ENCODE results near the gene TMEM182. TPM values are rescaled to one million over a fixed set of nuclear protein-coding genes. Genes with fewer than 3 reads are reported as not detected.

Gene TMEM182, protein sequence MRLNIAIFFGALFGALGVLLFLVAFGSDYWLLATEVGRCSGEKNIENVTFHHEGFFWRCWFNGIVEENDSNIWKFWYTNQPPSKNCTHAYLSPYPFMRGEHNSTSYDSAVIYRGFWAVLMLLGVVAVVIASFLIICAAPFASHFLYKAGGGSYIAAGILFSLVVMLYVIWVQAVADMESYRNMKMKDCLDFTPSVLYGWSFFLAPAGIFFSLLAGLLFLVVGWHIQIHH
- total RNA-seq: 1 to 10 TPM; 2.5 to 4.1 TPM

DNA sequence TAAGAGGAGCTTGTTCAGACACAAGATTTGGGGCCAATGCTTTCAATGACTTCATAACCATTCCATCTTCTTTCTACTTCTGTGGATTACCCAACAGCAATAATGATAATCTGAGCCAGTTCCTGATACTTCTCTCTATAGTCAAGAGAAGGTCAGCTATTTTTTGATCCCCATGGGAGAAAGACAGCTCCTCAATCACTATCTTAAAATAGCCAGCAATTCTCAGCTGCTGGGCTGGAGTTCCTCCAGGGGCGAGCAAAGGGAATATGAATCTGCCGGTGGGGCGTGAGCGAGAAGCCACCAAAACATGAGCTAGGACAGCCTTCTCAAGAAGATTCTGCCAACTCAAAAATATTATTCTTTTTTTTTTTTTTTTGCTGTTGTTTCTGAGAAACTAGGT, at the start of gene TMEM182:
Gene TMEM182, plus strand, starts transcription at position 269 of the 400 bp plus-strand sequence. CDS start 187 bp downstream, outside the sequence.
- no peaks in the 10 kb centered on the region for H3K4me1 Mint-ChIP-seq
- H3K27ac Mint-ChIP-seq: no peak within 1 kb of the TSS
- CTCF ChIA-PET: interaction anchor here (0.7 to 1.3 kb wide), 3 partner anchors 11 to 998 kb away, joined by 3 to 4 read pairs (median 3); no protein-coding TSS in a partner anchor
- H3K27me3 Mint-ChIP-seq: no peaks in the 10 kb centered on the region
- H3K4me3 Mint-ChIP-seq: no peak within 1 kb of the TSS
- H3K36me3 Mint-ChIP-seq (ENCODE audit: low read depth): no peaks in the 10 kb centered on the region
- DNase-seq: no peak
- no peaks in the 10 kb centered on the region for H3K9me3 Mint-ChIP-seq
- POLR2A ChIA-PET: no interaction called here

GRCh38 chr2:102717308-102718018, 44.4 kb upstream of the TMEM182 start:
- CTCF ChIA-PET: interaction anchor here (0.6 kb wide), 2 partner anchors 805 to 1654 kb away, joined by 3 read pairs; no protein-coding TSS in a partner anchor

GRCh38 chr2:102718387-102719316, 43.2 kb upstream of the TMEM182 start:
- ChIA-PET CTCF (interaction anchor here (0.6 kb wide), 1 partner anchor 1655 kb away, joined by 3 read pairs; no protein-coding TSS in a partner anchor), POLR2A (no interaction called here)
- no peak for DNase-seq
- no peaks in the 10 kb centered on the region for H3K27me3 Mint-ChIP-seq
- H3K9me3 Mint-ChIP-seq: no peaks in the 10 kb centered on the region
- no peak overlapping the region for H3K27ac Mint-ChIP-seq
- no peak overlapping the region for H3K4me3 Mint-ChIP-seq
- peaks cover 41% of the 10 kb centered on the region for H3K36me3 Mint-ChIP-seq (ENCODE audit: low read depth)
- no peaks in the 10 kb centered on the region for H3K4me1 Mint-ChIP-seq

More at GRCh38 chr2:102717308-102718018, 44.4 kb upstream of the TMEM182 start:
- H3K9me3 Mint-ChIP-seq: no peaks in the 10 kb centered on the region
- H3K4me1 Mint-ChIP-seq: no peaks in the 10 kb centered on the region
- POLR2A ChIA-PET: no interaction called here
- no peak overlapping the region for H3K27ac Mint-ChIP-seq
- no peak overlapping the region for H3K4me3 Mint-ChIP-seq
- no peak for DNase-seq
- H3K27me3 Mint-ChIP-seq: no peaks in the 10 kb centered on the region
- peaks cover 30% of the 10 kb centered on the region for H3K36me3 Mint-ChIP-seq (ENCODE audit: low read depth)

GRCh38 chr2:102724016-102724490, 37.8 kb upstream of the TMEM182 start:
- H3K4me3 Mint-ChIP-seq: no peak overlapping the region
- H3K9me3 Mint-ChIP-seq: no peaks in the 10 kb centered on the region
- ChIA-PET CTCF (no interaction called here), POLR2A (no interaction called here)
- no peak for DNase-seq
- peak overlapping the region; percentile 26 for H3K27ac Mint-ChIP-seq
- peaks cover 44% of the 10 kb centered on the region for H3K36me3 Mint-ChIP-seq (ENCODE audit: low read depth)
- H3K4me1 Mint-ChIP-seq: peaks cover 3% of the 10 kb centered on the region
- H3K27me3 Mint-ChIP-seq: no peaks in the 10 kb centered on the region

- H3K4me1 Mint-ChIP-seq: peaks cover 3% of the 10 kb centered on the region
- DNase-seq: no peak
- CTCF ChIA-PET: no interaction called here
- H3K27ac Mint-ChIP-seq: no peak overlapping the region
- POLR2A ChIA-PET: no interaction called here
- H3K27me3 Mint-ChIP-seq: no peaks in the 10 kb centered on the region
- H3K36me3 Mint-ChIP-seq (ENCODE audit: low read depth): peaks cover 42% of the 10 kb centered on the region
- no peak overlapping the region for H3K4me3 Mint-ChIP-seq
- no peaks in the 10 kb centered on the region for H3K9me3 Mint-ChIP-seq
Observed at GRCh38 chr2:102724553-102724952, 37.3 kb upstream of the TMEM182 start.

- ChIA-PET CTCF (no interaction called here), POLR2A (no interaction called here)
- Mint-ChIP-seq H3K4me1 (peaks cover 3% of the 10 kb centered on the region), H3K27ac (no peak overlapping the region), H3K4me3 (no peak overlapping the region), H3K27me3 (no peaks in the 10 kb centered on the region), H3K36me3 (ENCODE audit: low read depth) (peaks cover 41% of the 10 kb centered on the region), H3K9me3 (no peaks in the 10 kb centered on the region)
- DNase-seq: no peak
Observed at GRCh38 chr2:102726128-102727087, 35.4 kb upstream of the TMEM182 start.

DNA sequence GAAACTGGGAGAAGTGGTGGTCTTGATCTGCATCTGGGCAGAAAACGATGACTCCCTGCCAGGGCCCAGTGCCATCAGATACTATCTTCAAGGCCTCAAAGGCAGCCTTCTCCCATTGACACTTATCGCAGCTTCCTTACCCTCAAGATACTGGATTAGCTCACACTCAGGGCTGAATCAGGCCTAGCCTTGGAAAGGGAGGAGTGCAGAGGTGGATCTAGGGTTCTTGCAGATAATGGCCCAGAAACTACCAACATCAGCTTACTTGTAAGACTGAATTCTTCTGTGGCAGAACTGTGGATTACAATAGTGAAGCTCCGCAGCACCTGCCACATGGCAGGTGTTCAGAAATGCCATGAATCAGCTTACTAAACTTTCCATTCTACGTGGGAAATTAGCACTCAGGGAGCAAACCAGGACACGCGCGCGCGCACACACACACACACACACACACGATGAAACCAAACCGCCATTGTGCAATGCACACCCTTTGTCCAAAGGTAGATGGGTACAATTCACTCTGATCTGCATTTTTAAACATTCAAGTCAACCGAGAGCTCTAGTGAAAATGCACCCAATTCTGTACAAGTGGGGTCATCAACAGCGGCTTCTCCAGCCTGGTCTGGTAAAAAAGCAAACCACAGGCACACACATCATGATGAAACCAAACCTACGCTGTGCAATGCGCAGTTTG, 26.3 kb upstream of the TMEM182 start:
- peaks cover 33% of the 10 kb centered on the region for H3K4me1 Mint-ChIP-seq
- POLR2A ChIA-PET: no interaction called here
- no peaks in the 10 kb centered on the region for H3K9me3 Mint-ChIP-seq
- H3K4me3 Mint-ChIP-seq: peak overlapping the region; percentile 89
- no peaks in the 10 kb centered on the region for H3K27me3 Mint-ChIP-seq
- CTCF ChIA-PET: interaction anchor here (1.1 kb wide), 1 partner anchor 18 kb away, joined by 4 read pairs; no protein-coding TSS in a partner anchor
- H3K36me3 Mint-ChIP-seq (ENCODE audit: low read depth): peaks cover 13% of the 10 kb centered on the region
- H3K27ac Mint-ChIP-seq: peak overlapping the region; percentile 92
- DNase-seq: no peak

- H3K36me3 Mint-ChIP-seq (ENCODE audit: low read depth): peaks cover 8% of the 10 kb centered on the region
- peaks cover 33% of the 10 kb centered on the region for H3K4me1 Mint-ChIP-seq
- peak overlapping the region; percentile 92 for H3K27ac Mint-ChIP-seq
- no peaks in the 10 kb centered on the region for H3K9me3 Mint-ChIP-seq
- peak; percentile 22 for DNase-seq
- H3K27me3 Mint-ChIP-seq: no peaks in the 10 kb centered on the region
- peak overlapping the region; percentile 89 for H3K4me3 Mint-ChIP-seq
- CTCF ChIA-PET: no interaction called here
- POLR2A ChIA-PET: no interaction called here
Observed at GRCh38 chr2:102736110-102736409, 25.8 kb upstream of the TMEM182 start.

DNA sequence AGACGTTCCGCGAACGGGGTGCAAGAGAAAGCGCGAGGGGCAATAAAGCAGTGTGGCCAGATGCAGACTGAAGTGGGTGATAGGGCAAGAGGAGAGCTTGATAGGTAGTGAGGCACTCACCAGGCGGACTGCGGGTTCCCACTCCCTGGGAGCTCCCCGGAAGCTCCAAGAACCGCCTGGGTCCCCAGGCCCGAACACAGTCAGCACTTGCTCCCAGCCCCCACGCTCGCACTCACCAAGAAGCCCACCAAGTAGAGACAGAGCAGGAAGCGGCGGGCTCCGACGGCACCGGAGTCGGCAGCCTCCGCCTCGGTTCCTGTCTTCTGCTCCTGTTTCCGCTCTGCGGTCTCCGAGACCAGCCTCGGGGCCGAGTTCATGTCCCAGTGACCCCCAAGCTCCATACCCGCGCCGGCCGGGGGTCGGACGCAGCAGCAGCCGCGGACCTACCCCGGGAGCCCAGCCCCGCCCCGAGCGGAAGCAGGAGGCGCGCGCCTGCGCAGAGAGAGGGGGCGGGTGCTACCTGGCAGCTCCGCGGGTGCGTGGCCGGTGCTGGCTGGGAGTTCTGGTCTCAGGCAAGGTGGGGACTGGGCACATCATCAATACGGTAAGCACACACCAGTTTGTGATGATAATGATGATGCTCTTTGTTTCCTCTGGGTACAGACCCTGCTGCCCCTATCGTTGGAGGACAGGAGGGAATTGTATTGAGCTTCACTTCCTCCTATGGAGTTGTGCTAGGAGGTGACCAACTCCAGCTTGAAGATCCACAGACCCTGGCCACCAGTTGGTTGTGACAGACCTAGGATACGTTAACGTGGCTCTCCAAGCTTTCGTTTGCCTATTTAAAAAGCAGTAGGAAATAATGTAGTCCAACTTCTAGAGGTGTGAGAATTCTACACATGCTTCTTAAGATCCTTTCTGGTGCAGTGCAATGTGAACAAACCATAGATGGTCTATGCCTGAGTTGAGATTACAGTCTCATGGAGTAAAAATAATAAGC, 25.1 kb upstream of the TMEM182 start:
- H3K36me3 Mint-ChIP-seq (ENCODE audit: low read depth): peaks cover 2% of the 10 kb centered on the region
- POLR2A ChIA-PET: interaction anchor here (0.6 kb wide), 1 partner anchor 11 kb away, joined by 3 read pairs; no protein-coding TSS in a partner anchor
- no peaks in the 10 kb centered on the region for H3K9me3 Mint-ChIP-seq
- DNase-seq: peak; percentile 85
- CTCF ChIA-PET: interaction anchor here (1.2 to 3.1 kb wide), 2 partner anchors 17 to 228 kb away, joined by 3 to 11 read pairs; no protein-coding TSS in a partner anchor
- peak overlapping the region; percentile 89 for H3K4me3 Mint-ChIP-seq
- peaks cover 33% of the 10 kb centered on the region for H3K4me1 Mint-ChIP-seq
- no peaks in the 10 kb centered on the region for H3K27me3 Mint-ChIP-seq
- H3K27ac Mint-ChIP-seq: peak overlapping the region; percentile 92

DNA sequence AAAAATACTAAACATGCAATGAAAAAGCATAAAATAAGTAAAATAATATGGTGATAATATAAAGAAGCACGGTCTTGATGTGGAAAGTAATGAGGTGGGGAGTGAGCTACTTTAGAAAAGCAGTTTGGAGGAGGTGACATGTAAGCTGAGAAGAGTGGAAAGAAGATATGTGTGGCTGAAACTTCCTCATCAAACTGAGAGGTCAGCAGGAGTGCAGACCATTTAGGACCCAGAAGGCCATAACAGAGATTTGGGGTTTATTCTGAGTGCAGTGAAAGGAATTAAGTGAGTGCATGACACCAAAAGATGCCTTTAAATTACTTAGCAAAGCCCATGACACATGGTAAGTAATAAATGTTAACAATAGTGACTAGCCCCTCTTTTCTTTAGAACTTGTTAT, 24.4 kb upstream of the TMEM182 start:
- Mint-ChIP-seq H3K27ac (peak overlapping the region; percentile 60), H3K9me3 (peaks cover 2% of the 10 kb centered on the region), H3K4me3 (peak overlapping the region; percentile 89), H3K36me3 (ENCODE audit: low read depth) (no peaks in the 10 kb centered on the region), H3K27me3 (no peaks in the 10 kb centered on the region), H3K4me1 (peaks cover 33% of the 10 kb centered on the region)
- ChIA-PET POLR2A (interaction anchor here (0.6 kb wide), 1 partner anchor 11 kb away, joined by 3 read pairs; no protein-coding TSS in a partner anchor), CTCF (interaction anchor here (1.2 to 3.1 kb wide), 2 partner anchors 16 to 228 kb away, joined by 3 to 11 read pairs; no protein-coding TSS in a partner anchor)
- DNase-seq: no peak

All from activated CD4-positive, alpha-beta T cell treated with anti-CD3 and anti-CD28 coated beads, Interleukin-2, amount 10 ng/mL, durations not matched to agents 7 days and 5 days (primary cell).